T-helper 17 cell (primary cell): Measurements from ENCODE around the gene PLEKHA6. TPM values are rescaled to one million over a fixed set of nuclear protein-coding genes. Genes with fewer than 3 reads are reported as not detected.

Source experiments
- ATAC-seq: fragments of 150-1000 bp; cut with Tn5 transposase; 2 replicates; pipeline ENCODE4 v1.10.0; 2021; ENCODE audit warnings: mild to moderate bottlenecking, moderate library complexity
- DNase-seq, 3 donors: peaks; one replicate each; pipeline versions ENCODE4 v3.0.0 to v3.0.0-alpha.2; 2020 to 2021
- H3K9me3 ChIP-seq: one replicate; pipeline ENCODE4 v1.7.0; 2013; ENCODE audit warnings: low read length, mild to moderate bottlenecking; ENCODE audit not compliant: control insufficient read depth, poor library complexity, severe bottlenecking
- H3K27ac Mint-ChIP-seq: one replicate; pipeline ENCODE4 v1.8.0; 2022; ENCODE audit warnings: mild to moderate bottlenecking, moderate library complexity, mixed read lengths
- H3K27me3 Mint-ChIP-seq: one replicate; pipeline ENCODE4 v1.8.0; 2022; ENCODE audit warnings: mixed read lengths
- H3K36me3 Mint-ChIP-seq: one replicate; pipeline ENCODE4 v1.8.0; 2022; ENCODE audit warnings: low read depth, mixed read lengths
- H3K4me1 Mint-ChIP-seq: one replicate; pipeline ENCODE4 v1.8.0; 2022; ENCODE audit warnings: mild to moderate bottlenecking, mixed read lengths
- H3K4me3 Mint-ChIP-seq: one replicate; pipeline ENCODE4 v1.8.0; 2022; ENCODE audit warnings: mild to moderate bottlenecking, moderate library complexity, mixed read lengths
- total RNA-seq, 4 donors: library from RNA in 2 of 4; stranded (reverse) in 2 of 4; gene quantifications; one replicate each; pipeline ENCODE4 v1.2.3 and lab custom pipeline; 2022 to 2026

PLEKHA6 gene
- total RNA-seq, 2 donors from 2014 or later = 0.47 to 0.50 TPM

- no peaks in the 10 kb centered on the region for H3K9me3 ChIP-seq
- H3K36me3 Mint-ChIP-seq = peaks cover 10% of the 10 kb centered on the region
- ATAC-seq = no peak
- H3K27ac Mint-ChIP-seq = no peak overlapping the region
- peak overlapping the region; percentile 7 for H3K4me3 Mint-ChIP-seq
- H3K4me1 Mint-ChIP-seq = no peaks in the 10 kb centered on the region
- no peak for DNase-seq
- H3K27me3 Mint-ChIP-seq = peaks cover 72% of the 10 kb centered on the region
These were observed 57.0 kb downstream of the PLEKHA6 start for GRCh38 chr1:204302769-204303168.

GRCh38 chr1:204301171-204301957, 58.4 kb downstream of the PLEKHA6 start:
- H3K27ac Mint-ChIP-seq = no peak overlapping the region

GRCh38 chr1:204299814-204300365, 59.8 kb downstream of the PLEKHA6 start:
- peaks cover 4% of the 10 kb centered on the region for H3K4me1 Mint-ChIP-seq
- H3K4me3 Mint-ChIP-seq = no peak overlapping the region
- H3K36me3 Mint-ChIP-seq = peaks cover 7% of the 10 kb centered on the region
- DNase-seq (no peak), ATAC-seq (no peak)
- H3K27me3 Mint-ChIP-seq = peaks cover 69% of the 10 kb centered on the region
- no peaks in the 10 kb centered on the region for H3K9me3 ChIP-seq
- no peak overlapping the region for H3K27ac Mint-ChIP-seq

More at GRCh38 chr1:204301171-204301957, 58.4 kb downstream of the PLEKHA6 start:
- Mint-ChIP-seq H3K27me3 (peaks cover 64% of the 10 kb centered on the region), H3K4me1 (no peaks in the 10 kb centered on the region), H3K4me3 (no peak overlapping the region), H3K36me3 (peaks cover 10% of the 10 kb centered on the region)
- H3K9me3 ChIP-seq = no peaks in the 10 kb centered on the region
- no peak for ATAC-seq
- no peak for DNase-seq

- H3K27ac Mint-ChIP-seq = no peak overlapping the region
- H3K27me3 Mint-ChIP-seq = peaks cover 72% of the 10 kb centered on the region
- no peak overlapping the region for H3K4me3 Mint-ChIP-seq
- DNase-seq (no peak), ATAC-seq (no peak)
- H3K36me3 Mint-ChIP-seq = peaks cover 9% of the 10 kb centered on the region
- H3K4me1 Mint-ChIP-seq = peaks cover 4% of the 10 kb centered on the region
- H3K9me3 ChIP-seq = no peaks in the 10 kb centered on the region
These were observed 63.2 kb downstream of the PLEKHA6 start for GRCh38 chr1:204296431-204296988.

- ATAC-seq (no peak), DNase-seq (no peak)
- no peak overlapping the region for H3K27ac Mint-ChIP-seq
- H3K4me3 Mint-ChIP-seq = peak overlapping the region; percentile 52
- H3K36me3 Mint-ChIP-seq = peaks cover 9% of the 10 kb centered on the region
- no peaks in the 10 kb centered on the region for H3K9me3 ChIP-seq
- peaks cover 4% of the 10 kb centered on the region for H3K4me1 Mint-ChIP-seq
- peaks cover 66% of the 10 kb centered on the region for H3K27me3 Mint-ChIP-seq
These were observed 64.1 kb downstream of the PLEKHA6 start for GRCh38 chr1:204295671-204296070.

GRCh38 chr1:204294357-204294756, 65.4 kb downstream of the PLEKHA6 start:
- Mint-ChIP-seq H3K27me3 (peaks cover 72% of the 10 kb centered on the region), H3K4me1 (peaks cover 4% of the 10 kb centered on the region), H3K36me3 (peaks cover 9% of the 10 kb centered on the region), H3K4me3 (no peak overlapping the region), H3K27ac (no peak overlapping the region)
- DNase-seq (no peak), ATAC-seq (no peak)
- no peaks in the 10 kb centered on the region for H3K9me3 ChIP-seq

- H3K9me3 ChIP-seq = no peaks in the 10 kb centered on the region
- peaks cover 8% of the 10 kb centered on the region for H3K36me3 Mint-ChIP-seq
- peaks cover 4% of the 10 kb centered on the region for H3K4me1 Mint-ChIP-seq
- peaks cover 70% of the 10 kb centered on the region for H3K27me3 Mint-ChIP-seq
- no peak for DNase-seq
- H3K27ac Mint-ChIP-seq = no peak overlapping the region
- ATAC-seq = no peak
- no peak overlapping the region for H3K4me3 Mint-ChIP-seq
These were observed 66.0 kb downstream of the PLEKHA6 start for GRCh38 chr1:204293605-204294337.

GRCh38 chr1:204292740-204293139, 67.0 kb downstream of the PLEKHA6 start:
- peaks cover 70% of the 10 kb centered on the region for H3K27me3 Mint-ChIP-seq

GRCh38 chr1:204289280-204289679, 70.4 kb downstream of the PLEKHA6 start:
- Mint-ChIP-seq H3K36me3 (peaks cover 5% of the 10 kb centered on the region), H3K27me3 (peaks cover 44% of the 10 kb centered on the region), H3K27ac (no peak overlapping the region), H3K4me3 (no peak overlapping the region), H3K4me1 (peaks cover 24% of the 10 kb centered on the region)
- ATAC-seq (no peak), DNase-seq (no peak)
- H3K9me3 ChIP-seq = no peaks in the 10 kb centered on the region

More at GRCh38 chr1:204292740-204293139, 67.0 kb downstream of the PLEKHA6 start:
- H3K36me3 Mint-ChIP-seq = peaks cover 8% of the 10 kb centered on the region
- DNase-seq = no peak
- H3K4me1 Mint-ChIP-seq = peaks cover 9% of the 10 kb centered on the region
- no peak for ATAC-seq
- H3K27ac Mint-ChIP-seq = no peak overlapping the region
- no peak overlapping the region for H3K4me3 Mint-ChIP-seq
- no peaks in the 10 kb centered on the region for H3K9me3 ChIP-seq

GRCh38 chr1:204288021-204288588, 71.6 kb downstream of the PLEKHA6 start:
- H3K36me3 Mint-ChIP-seq = peaks cover 3% of the 10 kb centered on the region
- peaks cover 34% of the 10 kb centered on the region for H3K27me3 Mint-ChIP-seq
- no peaks in the 10 kb centered on the region for H3K9me3 ChIP-seq
- no peak for ATAC-seq
- peaks cover 24% of the 10 kb centered on the region for H3K4me1 Mint-ChIP-seq
- peak overlapping the region; percentile 49 for H3K27ac Mint-ChIP-seq
- DNase-seq = no peak
- no peak overlapping the region for H3K4me3 Mint-ChIP-seq

- Mint-ChIP-seq H3K27ac (peak overlapping the region; percentile 85), H3K27me3 (peaks cover 35% of the 10 kb centered on the region), H3K36me3 (peaks cover 1% of the 10 kb centered on the region), H3K4me3 (peak overlapping the region; percentile 90), H3K4me1 (peaks cover 24% of the 10 kb centered on the region)
- ATAC-seq (no peak), DNase-seq (no peak)
- no peaks in the 10 kb centered on the region for H3K9me3 ChIP-seq
These were observed 72.2 kb downstream of the PLEKHA6 start for GRCh38 chr1:204287466-204287891.

- peak overlapping the region; percentile 85 for H3K27ac Mint-ChIP-seq
- no peaks in the 10 kb centered on the region for H3K36me3 Mint-ChIP-seq
- H3K4me1 Mint-ChIP-seq = peaks cover 24% of the 10 kb centered on the region
These were observed 72.8 kb downstream of the PLEKHA6 start for GRCh38 chr1:204286831-204287421.

More at GRCh38 chr1:204286831-204287421, 72.8 kb downstream of the PLEKHA6 start:
- peaks cover 35% of the 10 kb centered on the region for H3K27me3 Mint-ChIP-seq
- ATAC-seq (peak; percentile 89), DNase-seq (peak in 1 of 3 donors; percentile 15)
- H3K9me3 ChIP-seq = no peaks in the 10 kb centered on the region
- H3K4me3 Mint-ChIP-seq = peak overlapping the region; percentile 90
